Measurements from ENCODE around the gene AP1AR. TPM values are rescaled to one million over a fixed set of nuclear protein-coding genes. Genes with fewer than 3 reads are reported as not detected.
"Not testable (repeated sequence)": the region's sequence is repeated elsewhere in the genome, so short reads cannot be mapped to it uniquely, and the experiment has no call there.

AP1AR gene
- total RNA-seq, 1 donor from 2014 or later, result 15.7 TPM

DNA sequence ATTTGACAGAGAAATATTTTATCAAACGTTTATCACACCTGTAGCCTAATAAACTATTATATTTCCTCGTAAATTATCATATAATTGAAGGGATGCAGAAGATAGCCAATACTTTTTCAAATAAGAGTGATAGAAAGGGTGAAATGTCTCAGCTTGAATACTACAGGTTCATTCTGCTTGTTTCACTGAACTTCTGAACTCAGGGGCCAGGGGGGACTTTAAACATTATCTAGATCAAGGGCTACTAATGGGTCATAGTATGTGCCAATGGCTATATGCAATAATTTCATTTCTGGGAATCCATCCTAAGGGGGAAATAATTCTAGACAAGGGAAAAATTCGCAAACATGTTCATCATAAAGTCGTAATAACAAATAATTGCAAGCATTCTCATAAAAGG, 68.1 kb downstream of the AP1AR start:
- H3K36me3 Mint-ChIP-seq (ENCODE audit: low read depth, unreplicated experiment), result no peaks in the 10 kb centered on the region
- no peaks in the 10 kb centered on the region for H3K9me3 Mint-ChIP-seq (ENCODE audit: unreplicated experiment)
- H3K4me3 Mint-ChIP-seq (ENCODE audit: unreplicated experiment), result no peak overlapping the region
- no peak for TF ChIP-seq CTCF (IDR thresholded peaks at IDR 0.05; ENCODE audit: unreplicated experiment)
- peaks cover 5% of the 10 kb centered on the region for H3K4me1 Mint-ChIP-seq (ENCODE audit: unreplicated experiment)
- no peaks in the 10 kb centered on the region for H3K27me3 Mint-ChIP-seq (ENCODE audit: unreplicated experiment)
- DNase-seq (ENCODE audit: low spot score), result no peak
- H3K27ac Mint-ChIP-seq (ENCODE audit: unreplicated experiment), result no peak overlapping the region

- no peak for DNase-seq (ENCODE audit: low spot score)
- Mint-ChIP-seq H3K4me3 (ENCODE audit: unreplicated experiment) (no peak overlapping the region), H3K27me3 (ENCODE audit: unreplicated experiment) (no peaks in the 10 kb centered on the region), H3K36me3 (ENCODE audit: low read depth, unreplicated experiment) (no peaks in the 10 kb centered on the region), H3K27ac (ENCODE audit: unreplicated experiment) (no peak overlapping the region), H3K9me3 (ENCODE audit: unreplicated experiment) (no peaks in the 10 kb centered on the region), H3K4me1 (ENCODE audit: unreplicated experiment) (peaks cover 8% of the 10 kb centered on the region)
- TF ChIP-seq CTCF (IDR thresholded peaks at IDR 0.05; ENCODE audit: unreplicated experiment), result no peak
These were observed 71.0 kb downstream of the AP1AR start for GRCh38 chr4:112302320-112303274.

GRCh38 chr4:112305477-112305876, 73.9 kb downstream of the AP1AR start:
- peaks cover 16% of the 10 kb centered on the region for H3K4me1 Mint-ChIP-seq (ENCODE audit: unreplicated experiment)
- H3K36me3 Mint-ChIP-seq (ENCODE audit: low read depth, unreplicated experiment); H3K27ac Mint-ChIP-seq (ENCODE audit: unreplicated experiment); H3K4me3 Mint-ChIP-seq (ENCODE audit: unreplicated experiment); DNase-seq (ENCODE audit: low spot score); H3K9me3 Mint-ChIP-seq (ENCODE audit: unreplicated experiment); H3K27me3 Mint-ChIP-seq (ENCODE audit: unreplicated experiment): not testable (repeated sequence)

DNA sequence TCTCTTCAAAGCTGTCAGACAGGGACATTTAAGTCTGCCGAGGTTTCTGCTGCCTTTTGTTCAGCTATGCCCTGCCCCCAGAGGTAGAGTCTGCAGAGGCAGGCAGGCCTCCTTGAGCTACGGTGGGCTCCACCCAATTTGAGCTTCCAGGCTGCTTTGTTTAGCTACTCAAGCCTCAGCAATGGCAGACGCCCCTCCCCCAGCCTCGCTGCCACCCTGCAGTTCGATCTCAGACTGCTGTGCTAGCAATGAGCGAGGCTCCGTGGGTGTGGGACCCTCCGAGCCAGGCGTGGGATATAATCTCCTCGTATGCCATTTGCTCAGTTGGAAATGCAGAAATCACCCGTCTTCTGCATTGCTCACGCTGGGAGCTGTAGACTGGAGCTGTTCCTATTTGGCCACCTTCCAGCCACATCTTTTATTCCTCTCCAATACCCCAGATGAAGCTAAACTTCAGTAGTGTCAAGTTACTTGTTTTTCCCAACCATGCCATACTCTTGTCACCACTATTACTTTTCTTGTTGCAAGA, 77.7 kb downstream of the AP1AR start:
- not testable (repeated sequence) for H3K27ac Mint-ChIP-seq (ENCODE audit: unreplicated experiment); H3K36me3 Mint-ChIP-seq (ENCODE audit: low read depth, unreplicated experiment); H3K9me3 Mint-ChIP-seq (ENCODE audit: unreplicated experiment); DNase-seq (ENCODE audit: low spot score); H3K4me3 Mint-ChIP-seq (ENCODE audit: unreplicated experiment); H3K27me3 Mint-ChIP-seq (ENCODE audit: unreplicated experiment)
- H3K4me1 Mint-ChIP-seq (ENCODE audit: unreplicated experiment), result peaks cover 27% of the 10 kb centered on the region

- H3K9me3 Mint-ChIP-seq (ENCODE audit: unreplicated experiment), result peaks cover 5% of the 10 kb centered on the region
- H3K4me3 Mint-ChIP-seq (ENCODE audit: unreplicated experiment), result no peak overlapping the region
- H3K27ac Mint-ChIP-seq (ENCODE audit: unreplicated experiment), result no peak overlapping the region
- no peaks in the 10 kb centered on the region for H3K36me3 Mint-ChIP-seq (ENCODE audit: low read depth, unreplicated experiment)
- TF ChIP-seq CTCF (IDR thresholded peaks at IDR 0.05; ENCODE audit: unreplicated experiment), result no peak
- H3K4me1 Mint-ChIP-seq (ENCODE audit: unreplicated experiment), result peaks cover 37% of the 10 kb centered on the region
- no peak for DNase-seq (ENCODE audit: low spot score)
- no peaks in the 10 kb centered on the region for H3K27me3 Mint-ChIP-seq (ENCODE audit: unreplicated experiment)
These were observed 79.9 kb downstream of the AP1AR start for GRCh38 chr4:112311516-112311915.

Measured in endothelial cell (in vitro differentiated cells).